SW480 (cell line): ENCODE data around the gene PLXNA1.

Experiments
- DNase-seq: peaks from one replicate; pipeline ENCODE4 v3.0.0-alpha.2; 2016; ENCODE audit warnings: low spot score

PLXNA1 gene

GRCh38 chr3:126967386-126967785 is 15.5 kb upstream of the PLXNA1 start:
- DNase-seq: no peak

- DNase-seq: no peak
Measured at GRCh38 chr3:126968391-126969390, 14.2 kb upstream of the PLXNA1 start.

- DNase-seq: no peak
Measured at GRCh38 chr3:126969586-126969985, 13.3 kb upstream of the PLXNA1 start.

GRCh38 chr3:126970101-126970500 is 12.8 kb upstream of the PLXNA1 start:
- no peak for DNase-seq

- DNase-seq: no peak
Measured at GRCh38 chr3:126970921-126971320, 12.0 kb upstream of the PLXNA1 start.

GRCh38 chr3:126971891-126972351 is 11.0 kb upstream of the PLXNA1 start:
- DNase-seq: no peak

GRCh38 chr3:126972866-126973265 is 10.0 kb upstream of the PLXNA1 start:
- no peak for DNase-seq

- DNase-seq: no peak
Measured at GRCh38 chr3:126973814-126974213, 9.1 kb upstream of the PLXNA1 start.

GRCh38 chr3:126974756-126975155 is 8.2 kb upstream of the PLXNA1 start:
- no peak for DNase-seq

- no peak for DNase-seq
Measured at GRCh38 chr3:126976906-126977305, 6.0 kb upstream of the PLXNA1 start.

- DNase-seq: no peak
Measured at GRCh38 chr3:126977821-126978220, 5.1 kb upstream of the PLXNA1 start.

- DNase-seq: no peak
Measured at GRCh38 chr3:126978291-126978690, 4.6 kb upstream of the PLXNA1 start.

- DNase-seq: no peak
Measured at GRCh38 chr3:126979046-126979628, 3.8 kb upstream of the PLXNA1 start.

- no peak for DNase-seq
Measured at GRCh38 chr3:126980266-126980811, 2.6 kb upstream of the PLXNA1 start.

GRCh38 chr3:126982126-126982470 is 817 bp upstream of the PLXNA1 start:
- DNase-seq: no peak

- DNase-seq: no peak
Measured at GRCh38 chr3:126983276-126983652, 349 bp downstream of the PLXNA1 start.

GRCh38 chr3:126983653-126984390 is 907 bp downstream of the PLXNA1 start:
- peak; percentile 21 for DNase-seq

GRCh38 chr3:126984391-126985131 is 1.6 kb downstream of the PLXNA1 start:
- DNase-seq: no peak

GRCh38 chr3:126985132-126985985 is 2.4 kb downstream of the PLXNA1 start:
- no peak for DNase-seq

- DNase-seq: no peak
Measured at GRCh38 chr3:126986001-126986400, 3.1 kb downstream of the PLXNA1 start.

- DNase-seq: no peak
Measured at GRCh38 chr3:126987129-126987528, 4.2 kb downstream of the PLXNA1 start.
